Measurements from ENCODE around the gene OR5V1.

DNA sequence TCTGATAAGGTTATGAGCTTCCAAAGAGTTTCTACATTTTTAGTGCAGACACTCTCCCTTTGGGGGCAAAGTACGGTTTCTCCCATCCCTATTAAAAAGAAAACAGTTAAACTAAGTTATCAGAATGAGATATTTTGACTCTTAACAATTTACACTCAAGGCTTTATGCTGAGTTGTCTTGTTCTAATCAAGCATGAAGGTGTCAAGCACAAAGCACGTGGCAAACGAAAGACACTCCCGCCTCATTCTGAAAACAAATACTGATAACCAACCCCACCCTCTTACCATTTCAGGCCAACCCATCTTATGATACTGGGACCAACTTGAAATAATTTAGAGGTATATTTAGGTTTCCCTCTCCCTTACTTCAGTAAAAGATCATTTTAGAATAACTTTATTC is 42.9 kb downstream of the OR5V1 start:
- TF ChIP-seq, protein P1, sequence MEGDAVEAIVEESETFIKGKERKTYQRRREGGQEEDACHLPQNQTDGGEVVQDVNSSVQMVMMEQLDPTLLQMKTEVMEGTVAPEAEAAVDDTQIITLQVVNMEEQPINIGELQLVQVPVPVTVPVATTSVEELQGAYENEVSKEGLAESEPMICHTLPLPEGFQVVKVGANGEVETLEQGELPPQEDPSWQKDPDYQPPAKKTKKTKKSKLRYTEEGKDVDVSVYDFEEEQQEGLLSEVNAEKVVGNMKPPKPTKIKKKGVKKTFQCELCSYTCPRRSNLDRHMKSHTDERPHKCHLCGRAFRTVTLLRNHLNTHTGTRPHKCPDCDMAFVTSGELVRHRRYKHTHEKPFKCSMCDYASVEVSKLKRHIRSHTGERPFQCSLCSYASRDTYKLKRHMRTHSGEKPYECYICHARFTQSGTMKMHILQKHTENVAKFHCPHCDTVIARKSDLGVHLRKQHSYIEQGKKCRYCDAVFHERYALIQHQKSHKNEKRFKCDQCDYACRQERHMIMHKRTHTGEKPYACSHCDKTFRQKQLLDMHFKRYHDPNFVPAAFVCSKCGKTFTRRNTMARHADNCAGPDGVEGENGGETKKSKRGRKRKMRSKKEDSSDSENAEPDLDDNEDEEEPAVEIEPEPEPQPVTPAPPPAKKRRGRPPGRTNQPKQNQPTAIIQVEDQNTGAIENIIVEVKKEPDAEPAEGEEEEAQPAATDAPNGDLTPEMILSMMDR (IDR thresholded peaks at IDR 0.05) = no peak
- no peak for TF ChIP-seq POLR2A (IDR thresholded peaks at IDR 0.05)
